ENCODE data around the gene MCTP1.

- TF ChIP-seq EZH2 (IDR thresholded peaks at IDR 0.05; ENCODE audit: borderline replicate concordance, low read length): no peak
- no peak for TF ChIP-seq CTCF (conservative IDR thresholded peaks at IDR 0.05 in 1 of 2, IDR thresholded peaks at IDR 0.05 in 1 of 2; ENCODE audit: extremely low read depth in 1 of 2, insufficient read depth in 1 of 2, low read depth in 1 of 2, low read length in 2 of 2)
Observed at GRCh38 chr5:95044096-95044495, 240.8 kb downstream of the MCTP1 start.

Data from mammary epithelial cell (primary cell).